GM12878 (cell line): ENCODE results near the gene PRKAG2.

Source experiments
- NBN ChIP-seq: fragments of 450-650 bp; IDR thresholded peaks from 2 replicates; pipeline ENCODE4 v1.6.1; 2016
- NFIC ChIP-seq: IDR thresholded peaks from 2 replicates; pipeline ENCODE4 v1.6.1; 2012; ENCODE audit warnings: low read depth, mild to moderate bottlenecking, inconsistent platforms, low read length, moderate library complexity
- PAX8 ChIP-seq: fragments of 450-650 bp; IDR thresholded peaks from 2 replicates; pipeline ENCODE4 v1.6.1; 2017; ENCODE audit warnings: mild to moderate bottlenecking, moderate library complexity
- POLR2AphosphoS5 ChIP-seq: IDR thresholded peaks from 2 replicates; pipeline ENCODE4 v1.6.1; 2011; ENCODE audit warnings: mild to moderate bottlenecking, low read length, inconsistent platforms
- RAD51 ChIP-seq: fragments of 450-650 bp; IDR thresholded peaks from 2 replicates; pipeline ENCODE4 v1.6.1; 2016; ENCODE audit warnings: moderate library complexity, mild to moderate bottlenecking, inconsistent platforms
- TF ChIP-seq, protein P1 (sequence below), 3 experiments: IDR thresholded peaks in 2 of 3; conservative IDR thresholded peaks in 1 of 3; 2 replicates each; pipeline ENCODE4 v1.5.1; 2011; ENCODE audit warnings: low read depth in 3 of 3, low read length in 3 of 3, mild to moderate bottlenecking in 3 of 3, control low read depth in 2 of 3, moderate library complexity in 2 of 3, inconsistent platforms in 1 of 3, mixed read lengths in 1 of 3; ENCODE audit not compliant: control insufficient read depth in 2 of 3, insufficient read depth in 1 of 3; ENCODE audit errors: extremely low read depth in 1 of 3

DNA sequence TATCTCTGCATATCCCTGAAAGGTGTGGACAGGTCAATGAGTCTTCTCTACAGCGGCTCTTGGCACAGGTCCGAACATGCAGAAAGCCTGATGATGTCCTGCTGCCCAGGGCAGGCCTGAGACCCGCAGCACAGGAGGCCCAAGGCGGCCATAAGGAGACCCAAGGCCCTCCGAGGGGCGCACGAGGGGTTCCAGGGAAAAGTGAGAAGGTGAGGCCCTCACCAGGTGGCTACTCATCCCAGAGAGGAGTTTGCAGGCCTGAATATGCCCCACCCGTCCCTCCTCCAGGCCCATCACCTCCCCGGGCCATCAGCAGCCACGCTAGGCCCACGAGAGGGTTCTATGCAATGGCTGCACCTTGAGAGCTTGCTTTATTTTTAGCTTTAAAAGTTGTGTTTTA, 183.8 kb downstream of the PRKAG2 start:
- TF ChIP-seq POLR2AphosphoS5 (no peak), NFIC (no peak), PAX8 (no peak), NBN (no peak), RAD51 (no peak)
- TF ChIP-seq, protein P1, sequence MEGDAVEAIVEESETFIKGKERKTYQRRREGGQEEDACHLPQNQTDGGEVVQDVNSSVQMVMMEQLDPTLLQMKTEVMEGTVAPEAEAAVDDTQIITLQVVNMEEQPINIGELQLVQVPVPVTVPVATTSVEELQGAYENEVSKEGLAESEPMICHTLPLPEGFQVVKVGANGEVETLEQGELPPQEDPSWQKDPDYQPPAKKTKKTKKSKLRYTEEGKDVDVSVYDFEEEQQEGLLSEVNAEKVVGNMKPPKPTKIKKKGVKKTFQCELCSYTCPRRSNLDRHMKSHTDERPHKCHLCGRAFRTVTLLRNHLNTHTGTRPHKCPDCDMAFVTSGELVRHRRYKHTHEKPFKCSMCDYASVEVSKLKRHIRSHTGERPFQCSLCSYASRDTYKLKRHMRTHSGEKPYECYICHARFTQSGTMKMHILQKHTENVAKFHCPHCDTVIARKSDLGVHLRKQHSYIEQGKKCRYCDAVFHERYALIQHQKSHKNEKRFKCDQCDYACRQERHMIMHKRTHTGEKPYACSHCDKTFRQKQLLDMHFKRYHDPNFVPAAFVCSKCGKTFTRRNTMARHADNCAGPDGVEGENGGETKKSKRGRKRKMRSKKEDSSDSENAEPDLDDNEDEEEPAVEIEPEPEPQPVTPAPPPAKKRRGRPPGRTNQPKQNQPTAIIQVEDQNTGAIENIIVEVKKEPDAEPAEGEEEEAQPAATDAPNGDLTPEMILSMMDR (IDR thresholded peaks at IDR 0.05 in 2 of 3, conservative IDR thresholded peaks at IDR 0.05 in 1 of 3; ENCODE audit: control insufficient read depth in 2 of 3, extremely low read depth in 1 of 3, insufficient read depth in 1 of 3, low read depth in 3 of 3, low read length in 3 of 3), result no peak
